ENCODE measurements around the gene GNB1L. TPM values are rescaled to one million over a fixed set of nuclear protein-coding genes. Genes with fewer than 3 reads are reported as not detected.
A peak's percentile ranks its signal among the peaks of the same experiment; 100 is the strongest.

GNB1L gene
- total and polyA plus RNA-seq, 9 of the 15 experiments (the other 6 are each of a cell fraction or from before 2014, with no cell fraction given), result 0.56 to 50.5 (median 10.2) TPM

DNA sequence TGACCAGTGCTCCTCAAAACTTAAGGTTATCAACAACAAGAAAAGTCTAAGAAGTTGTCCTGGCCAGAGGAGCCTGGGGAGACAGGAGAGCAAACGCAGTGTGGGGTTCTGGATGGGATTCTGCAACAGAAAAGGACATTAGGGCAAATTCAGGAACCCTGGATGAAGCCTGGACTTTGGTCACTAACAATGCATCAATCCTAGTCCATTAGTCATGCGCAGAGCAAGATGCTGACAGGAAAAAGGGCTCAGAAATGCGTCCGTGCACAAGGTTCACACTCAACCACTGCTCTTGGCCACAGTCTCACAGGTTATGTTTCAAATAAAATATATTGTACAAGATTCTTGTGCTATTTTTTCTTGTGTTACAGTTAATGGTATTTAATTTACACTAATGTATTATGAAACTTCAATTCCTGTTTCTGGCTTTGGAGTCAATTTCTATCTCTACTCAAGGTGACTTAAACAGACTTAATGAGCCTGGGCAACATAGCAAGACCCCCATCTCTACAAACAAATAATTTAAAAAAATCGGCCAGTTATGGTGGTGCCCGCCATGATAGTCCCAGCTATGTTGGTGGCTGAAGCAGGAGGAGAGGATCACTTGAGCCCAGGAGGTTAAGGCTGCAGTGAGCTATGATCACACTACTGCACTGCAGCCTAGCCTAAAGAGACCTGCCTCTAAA is 13.6 kb downstream of the GNB1L start:
- no TSS peak for BruUV-seq (replicated peaks)
- in situ Hi-C loops (cut with MboI) (no loop called here), intact Hi-C loops (cut with micrococcal nuclease) (no loop called here)
- H3K27me3 ChIP-seq (ENCODE audit: control insufficient read depth in 2 of 2, insufficient read depth in 2 of 2, low read length in 2 of 2), result no peaks in the 10 kb centered on the region
- no peak for FAIRE-seq
- TF ChIP-seq KDM1A (IDR thresholded peaks at IDR 0.05) (no peak), OTX1 (CRISPR knock-in tag; IDR thresholded peaks at IDR 0.05) (no peak), FOS (IDR thresholded peaks at IDR 0.05; ENCODE audit: extremely low read depth, insufficient read length) (no peak), MEIS2 (IDR thresholded peaks at IDR 0.05; ENCODE audit: partially characterized antibody) (peak; percentile 16), ETV1 (tag; conservative IDR thresholded peaks at IDR 0.05; ENCODE audit: low read depth) (peak; percentile 19; the same call in 1 of the 2 replicates)
- TF ChIP-seq, protein P1, sequence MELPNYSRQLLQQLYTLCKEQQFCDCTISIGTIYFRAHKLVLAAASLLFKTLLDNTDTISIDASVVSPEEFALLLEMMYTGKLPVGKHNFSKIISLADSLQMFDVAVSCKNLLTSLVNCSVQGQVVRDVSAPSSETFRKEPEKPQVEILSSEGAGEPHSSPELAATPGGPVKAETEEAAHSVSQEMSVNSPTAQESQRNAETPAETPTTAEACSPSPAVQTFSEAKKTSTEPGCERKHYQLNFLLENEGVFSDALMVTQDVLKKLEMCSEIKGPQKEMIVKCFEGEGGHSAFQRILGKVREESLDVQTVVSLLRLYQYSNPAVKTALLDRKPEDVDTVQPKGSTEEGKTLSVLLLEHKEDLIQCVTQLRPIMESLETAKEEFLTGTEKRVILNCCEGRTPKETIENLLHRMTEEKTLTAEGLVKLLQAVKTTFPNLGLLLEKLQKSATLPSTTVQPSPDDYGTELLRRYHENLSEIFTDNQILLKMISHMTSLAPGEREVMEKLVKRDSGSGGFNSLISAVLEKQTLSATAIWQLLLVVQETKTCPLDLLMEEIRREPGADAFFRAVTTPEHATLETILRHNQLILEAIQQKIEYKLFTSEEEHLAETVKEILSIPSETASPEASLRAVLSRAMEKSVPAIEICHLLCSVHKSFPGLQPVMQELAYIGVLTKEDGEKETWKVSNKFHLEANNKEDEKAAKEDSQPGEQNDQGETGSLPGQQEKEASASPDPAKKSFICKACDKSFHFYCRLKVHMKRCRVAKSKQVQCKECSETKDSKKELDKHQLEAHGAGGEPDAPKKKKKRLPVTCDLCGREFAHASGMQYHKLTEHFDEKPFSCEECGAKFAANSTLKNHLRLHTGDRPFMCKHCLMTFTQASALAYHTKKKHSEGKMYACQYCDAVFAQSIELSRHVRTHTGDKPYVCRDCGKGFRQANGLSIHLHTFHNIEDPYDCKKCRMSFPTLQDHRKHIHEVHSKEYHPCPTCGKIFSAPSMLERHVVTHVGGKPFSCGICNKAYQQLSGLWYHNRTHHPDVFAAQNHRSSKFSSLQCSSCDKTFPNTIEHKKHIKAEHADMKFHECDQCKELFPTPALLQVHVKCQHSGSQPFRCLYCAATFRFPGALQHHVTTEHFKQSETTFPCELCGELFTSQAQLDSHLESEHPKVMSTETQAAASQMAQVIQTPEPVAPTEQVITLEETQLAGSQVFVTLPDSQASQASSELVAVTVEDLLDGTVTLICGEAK (IDR thresholded peaks at IDR 0.05), result no peak
- TF ChIP-seq, protein P1 (CRISPR knock-in tag; IDR thresholded peaks at IDR 0.05), result peak; percentile 50; the same call in 1 of the 2 replicates
- TF ChIP-seq, protein P2, sequence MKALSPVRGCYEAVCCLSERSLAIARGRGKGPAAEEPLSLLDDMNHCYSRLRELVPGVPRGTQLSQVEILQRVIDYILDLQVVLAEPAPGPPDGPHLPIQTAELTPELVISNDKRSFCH (CRISPR knock-in tag; IDR thresholded peaks at IDR 0.05), result 0 out of 2 replicates have a peak, but pooled peaks have one; percentile 17
- TF ChIP-seq, protein P2 (tag; IDR thresholded peaks at IDR 0.05), result no peak
- DNase-seq (ENCODE audit: extremely low read depth in 1 of 4, low spot score in 3 of 4), result no peak
- H4K20me1 ChIP-seq (replicated peaks; ENCODE audit: control insufficient read depth, insufficient read depth, low read length), result peaks cover 35% of the 10 kb centered on the region
- no peak overlapping the region for H2AFZ ChIP-seq (ENCODE audit: low read depth, low read length)
- ChIA-PET CTCF (ENCODE audit: low intra/inter-chr PET ratio) (interaction anchor here (0.6 to 0.7 kb wide), 2 partner anchors 68 to 1121 kb away, joined by 3 to 4 read pairs; no protein-coding TSS in a partner anchor), POLR2A (interaction anchor here (0.9 to 13.6 kb wide), 6 partner anchors 10 to 85 kb away, joined by 3 to 247 read pairs (median 30); partner anchors contain the start of genes GNB1L and RTL10)
- peaks cover 0 to 35% of the 10 kb centered on the region in 2 experiments; a peak in 2 of 5 replicates for H3K4me1 ChIP-seq (replicated peaks in 1 of 2; ENCODE audit: control insufficient read depth in 2 of 2, insufficient read depth in 2 of 2, low read length in 2 of 2)
- H3K27ac ChIP-seq (ENCODE audit: extremely low read depth, low read depth, low read length), result no peak overlapping the region
- no peak overlapping the region for H3K4me2 ChIP-seq (ENCODE audit: insufficient read depth, low read length)
- no peak overlapping the region for H3K4me3 ChIP-seq
- no peak for ATAC-seq
- no peak overlapping the region for H3K9ac ChIP-seq (ENCODE audit: insufficient read depth in 1 of 2, low read depth in 2 of 2, low read length in 2 of 2)
- no peaks in the 10 kb centered on the region for H3K9me3 ChIP-seq (replicated peaks; ENCODE audit: control insufficient read depth, insufficient read depth, low read depth, low read length)
- peaks cover 4% of the 10 kb centered on the region for H3K9me1 ChIP-seq (ENCODE audit: control insufficient read depth, insufficient read depth, low read length)
- H3K79me2 ChIP-seq (ENCODE audit: control insufficient read depth, insufficient read depth, low read length), result no peaks in the 10 kb centered on the region
- 47% methylated on average over 6 of the region's 6 CpGs for WGBS (ENCODE audit: insufficient coverage, low coverage, missing lambda C conversion rate)
- H3K36me3 ChIP-seq (ENCODE audit: control insufficient read depth, insufficient read depth, low read length), result no peaks in the 10 kb centered on the region
